Activated naive CD8-positive, alpha-beta T cell treated with anti-CD3 and anti-CD28 coated beads, Interleukin-2, amount 10 ng/mL, durations not matched to agents 7 days and 5 days (primary cell): Measurements from ENCODE around the gene ABCD1. TPM values are rescaled to one million over a fixed set of nuclear protein-coding genes. Genes with fewer than 3 reads are reported as not detected.
"Not testable (repeated sequence)": the region's sequence is repeated elsewhere in the genome, so short reads cannot be mapped to it uniquely, and the experiment has no call there.

ENCODE experiments used
- ATAC-seq: fragments of 150-1000 bp; cut with Tn5 transposase; one replicate; pipeline ENCODE4 v1.10.0; 2021; ENCODE audit warnings: low read depth, moderate library complexity
- POLR2A ChIA-PET: fragments of 350-600 bp; sonication (Branson Sonifier 250); formaldehyde crosslinking; loops from one replicate; lab custom pipeline; 2021; ENCODE audit warnings: antibody characterized with exemption; lab: Charles Lee
- DNase-seq: peaks from one replicate; pipeline ENCODE4 v3.0.0; 2021
- H3K27ac Mint-ChIP-seq: one replicate; pipeline ENCODE4 v1.8.0; 2022; ENCODE audit warnings: mild to moderate bottlenecking, mixed read lengths
- H3K27me3 Mint-ChIP-seq: one replicate; pipeline ENCODE4 v1.8.0; 2022; ENCODE audit warnings: mild to moderate bottlenecking, moderate library complexity, mixed read lengths
- H3K36me3 Mint-ChIP-seq: one replicate; pipeline ENCODE4 v1.8.0; 2021; ENCODE audit warnings: mild to moderate bottlenecking, mixed read lengths
- H3K4me1 Mint-ChIP-seq: one replicate; pipeline ENCODE4 v1.8.0; 2021; ENCODE audit warnings: mixed read lengths
- H3K4me3 Mint-ChIP-seq: one replicate; pipeline ENCODE4 v1.8.0; 2022; ENCODE audit warnings: mild to moderate bottlenecking, moderate library complexity, mixed read lengths
- H3K9me3 Mint-ChIP-seq: one replicate; pipeline ENCODE4 v1.8.0; 2021; ENCODE audit warnings: mixed read lengths
- total RNA-seq, 2 experiments: library from RNA; stranded (reverse); gene quantifications; one replicate each; pipeline ENCODE4 v1.2.3, GENCODE V29; 2021

Gene ABCD1
- total RNA-seq: 10 to 100 TPM; 15.9 to 16.4 TPM

GRCh38 chrX:153724252-153725038, at the start of gene ABCD1, which contains the start of gene BCAP31:
Gene ABCD1, plus strand, starts transcription at chrX:153724856. Its CDS starts 411 bp downstream, at chrX:153725267.
Gene BCAP31, minus strand, starts transcription at chrX:153724387. Its CDS starts 1,143 bp downstream, at chrX:153723244.
- ATAC-seq: peak; percentile 78
- Mint-ChIP-seq H3K27ac (peak within 1 kb of the TSS; percentile 85), H3K27me3 (no peaks in the 10 kb centered on the region), H3K4me1 (peaks cover 13% of the 10 kb centered on the region), H3K36me3 (peaks cover 9% of the 10 kb centered on the region), H3K9me3 (no peaks in the 10 kb centered on the region), H3K4me3 (peak within 1 kb of the TSS; percentile 88)
- POLR2A ChIA-PET: interaction anchor here (1.0 kb wide), 1 partner anchor 10 kb away, joined by 3 read pairs; no protein-coding TSS in a partner anchor
- DNase-seq: peak; percentile 94

GRCh38 chrX:153681175-153681574, 43.5 kb upstream of the ABCD1 start:
- no peak for ATAC-seq
- peak; percentile 6 for DNase-seq
- POLR2A ChIA-PET: no interaction called here
- H3K27me3 Mint-ChIP-seq: peaks cover 10% of the 10 kb centered on the region
- H3K36me3 Mint-ChIP-seq: no peaks in the 10 kb centered on the region
- H3K4me3 Mint-ChIP-seq: no peak overlapping the region
- no peaks in the 10 kb centered on the region for H3K9me3 Mint-ChIP-seq
- no peak overlapping the region for H3K27ac Mint-ChIP-seq
- no peaks in the 10 kb centered on the region for H3K4me1 Mint-ChIP-seq

DNA sequence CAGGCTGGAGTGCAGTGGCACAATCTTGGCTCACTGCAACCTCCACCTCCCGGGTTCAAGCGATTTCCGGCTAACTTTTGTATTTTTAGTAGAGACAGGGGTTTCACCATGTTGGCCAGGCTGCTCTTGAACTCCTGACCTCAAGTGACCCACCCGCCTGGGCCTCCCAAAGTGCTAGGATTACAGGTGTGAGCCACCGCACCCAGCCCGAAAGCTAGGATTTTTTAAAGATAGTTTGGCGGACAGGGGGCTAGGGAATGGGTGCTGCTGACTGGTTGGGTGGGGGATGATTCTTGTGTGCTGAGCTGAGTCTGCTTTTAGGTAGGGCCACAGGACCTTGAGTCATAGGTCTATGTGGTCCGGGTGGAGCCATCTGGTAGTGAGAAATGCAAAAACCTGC, 41.2 kb upstream of the ABCD1 start:
- H3K9me3 Mint-ChIP-seq, H3K27ac Mint-ChIP-seq, DNase-seq, POLR2A ChIA-PET, ATAC-seq, H3K36me3 Mint-ChIP-seq, H3K4me1 Mint-ChIP-seq, H3K4me3 Mint-ChIP-seq: not testable (repeated sequence)
- peaks cover 14% of the 10 kb centered on the region for H3K27me3 Mint-ChIP-seq

- H3K4me1 Mint-ChIP-seq: no peaks in the 10 kb centered on the region
- H3K27me3 Mint-ChIP-seq: peaks cover 14% of the 10 kb centered on the region
- H3K36me3 Mint-ChIP-seq: no peaks in the 10 kb centered on the region
- no peaks in the 10 kb centered on the region for H3K9me3 Mint-ChIP-seq
- POLR2A ChIA-PET: no interaction called here
- H3K4me3 Mint-ChIP-seq: no peak overlapping the region
- no peak for ATAC-seq
- H3K27ac Mint-ChIP-seq: no peak overlapping the region
- DNase-seq: peak; percentile 10
These were observed 40.0 kb upstream of the ABCD1 start for GRCh38 chrX:153684467-153685155.

DNA sequence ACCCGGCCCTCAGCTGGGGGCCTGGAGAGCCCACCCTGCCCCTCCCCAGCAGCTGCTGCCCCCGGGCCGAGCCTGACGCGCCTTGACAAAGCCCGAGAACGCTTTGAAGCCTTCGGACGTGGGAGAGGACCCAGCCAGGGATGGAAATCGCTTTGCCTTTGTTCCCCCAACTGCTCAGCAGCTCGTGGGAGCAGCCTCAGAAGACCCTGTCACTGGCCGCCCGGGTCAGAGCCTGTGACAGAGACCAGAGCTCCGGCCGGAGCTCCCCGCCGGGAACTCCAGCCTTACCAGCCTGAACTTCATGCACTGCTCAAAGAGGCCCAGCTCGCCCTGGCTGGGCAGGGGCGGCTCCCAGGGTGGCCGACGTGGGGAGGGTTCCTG, 39.5 kb upstream of the ABCD1 start:
- no peak overlapping the region for H3K27ac Mint-ChIP-seq
- ATAC-seq (no peak), DNase-seq (no peak)
- no peaks in the 10 kb centered on the region for H3K4me1 Mint-ChIP-seq
- H3K4me3 Mint-ChIP-seq: no peak overlapping the region
- H3K9me3 Mint-ChIP-seq: no peaks in the 10 kb centered on the region
- H3K27me3 Mint-ChIP-seq: peaks cover 12% of the 10 kb centered on the region
- no peaks in the 10 kb centered on the region for H3K36me3 Mint-ChIP-seq
- POLR2A ChIA-PET: no interaction called here

DNA sequence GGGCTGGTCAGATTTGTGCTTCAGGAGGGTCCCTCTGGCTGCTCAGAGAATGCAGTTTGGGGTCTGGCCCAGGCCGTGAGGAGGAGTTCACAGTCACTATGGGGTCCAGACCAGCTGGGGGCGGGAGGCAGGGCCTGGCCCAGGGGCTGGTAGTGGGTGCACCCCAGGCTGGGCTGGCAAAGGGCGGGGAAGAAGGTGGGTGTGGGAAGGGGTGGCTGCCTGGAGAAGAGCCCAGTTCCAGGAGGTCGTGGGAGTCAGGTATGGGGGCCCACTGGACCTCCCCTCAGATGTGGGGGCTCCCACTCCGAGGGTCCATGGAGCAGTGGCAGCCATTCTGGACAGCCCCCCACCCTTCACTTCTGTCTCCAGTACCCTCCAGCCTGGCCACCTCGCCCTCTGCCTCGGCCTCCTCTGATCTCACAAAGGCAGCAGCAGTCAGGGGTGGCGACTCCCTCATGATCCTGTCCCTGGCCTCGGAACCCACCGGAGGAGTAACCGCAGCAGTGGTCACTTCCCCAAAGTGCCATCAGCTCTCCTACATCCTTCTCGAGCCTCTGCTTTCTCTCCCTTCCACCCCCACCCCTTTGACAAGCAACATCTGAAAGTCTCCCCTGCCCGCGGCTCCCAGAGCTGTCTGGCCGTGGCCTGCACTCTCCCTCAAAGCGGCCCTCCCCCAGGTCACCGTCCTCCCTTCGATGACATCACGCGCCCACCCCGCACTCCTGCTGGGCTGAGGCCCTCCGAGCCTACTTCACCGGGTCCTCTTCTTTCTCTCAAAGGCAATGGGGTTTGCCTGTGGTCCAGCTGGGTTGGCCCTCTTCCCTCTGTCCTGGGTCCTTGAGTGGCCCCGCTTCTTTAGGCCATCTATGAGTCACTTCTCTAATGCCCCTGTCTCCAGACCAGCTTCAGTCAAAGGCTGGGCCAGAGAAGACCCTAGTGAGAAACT, 38.6 kb upstream of the ABCD1 start:
- DNase-seq: no peak
- H3K4me3 Mint-ChIP-seq: no peak overlapping the region

GRCh38 chrX:153686711-153687110, 37.9 kb upstream of the ABCD1 start:
- no peak for ATAC-seq
- H3K27ac Mint-ChIP-seq: no peak overlapping the region
- DNase-seq: no peak
- no peak overlapping the region for H3K4me3 Mint-ChIP-seq
- H3K9me3 Mint-ChIP-seq: no peaks in the 10 kb centered on the region
- peaks cover 10% of the 10 kb centered on the region for H3K27me3 Mint-ChIP-seq
- H3K4me1 Mint-ChIP-seq: no peaks in the 10 kb centered on the region
- POLR2A ChIA-PET: no interaction called here
- no peaks in the 10 kb centered on the region for H3K36me3 Mint-ChIP-seq

More for the DNA sequence above, 38.6 kb upstream of the ABCD1 start:
- no peaks in the 10 kb centered on the region for H3K9me3 Mint-ChIP-seq
- POLR2A ChIA-PET: no interaction called here
- ATAC-seq: no peak
- no peaks in the 10 kb centered on the region for H3K4me1 Mint-ChIP-seq
- no peaks in the 10 kb centered on the region for H3K36me3 Mint-ChIP-seq
- H3K27me3 Mint-ChIP-seq: peaks cover 10% of the 10 kb centered on the region
- no peak overlapping the region for H3K27ac Mint-ChIP-seq

DNA sequence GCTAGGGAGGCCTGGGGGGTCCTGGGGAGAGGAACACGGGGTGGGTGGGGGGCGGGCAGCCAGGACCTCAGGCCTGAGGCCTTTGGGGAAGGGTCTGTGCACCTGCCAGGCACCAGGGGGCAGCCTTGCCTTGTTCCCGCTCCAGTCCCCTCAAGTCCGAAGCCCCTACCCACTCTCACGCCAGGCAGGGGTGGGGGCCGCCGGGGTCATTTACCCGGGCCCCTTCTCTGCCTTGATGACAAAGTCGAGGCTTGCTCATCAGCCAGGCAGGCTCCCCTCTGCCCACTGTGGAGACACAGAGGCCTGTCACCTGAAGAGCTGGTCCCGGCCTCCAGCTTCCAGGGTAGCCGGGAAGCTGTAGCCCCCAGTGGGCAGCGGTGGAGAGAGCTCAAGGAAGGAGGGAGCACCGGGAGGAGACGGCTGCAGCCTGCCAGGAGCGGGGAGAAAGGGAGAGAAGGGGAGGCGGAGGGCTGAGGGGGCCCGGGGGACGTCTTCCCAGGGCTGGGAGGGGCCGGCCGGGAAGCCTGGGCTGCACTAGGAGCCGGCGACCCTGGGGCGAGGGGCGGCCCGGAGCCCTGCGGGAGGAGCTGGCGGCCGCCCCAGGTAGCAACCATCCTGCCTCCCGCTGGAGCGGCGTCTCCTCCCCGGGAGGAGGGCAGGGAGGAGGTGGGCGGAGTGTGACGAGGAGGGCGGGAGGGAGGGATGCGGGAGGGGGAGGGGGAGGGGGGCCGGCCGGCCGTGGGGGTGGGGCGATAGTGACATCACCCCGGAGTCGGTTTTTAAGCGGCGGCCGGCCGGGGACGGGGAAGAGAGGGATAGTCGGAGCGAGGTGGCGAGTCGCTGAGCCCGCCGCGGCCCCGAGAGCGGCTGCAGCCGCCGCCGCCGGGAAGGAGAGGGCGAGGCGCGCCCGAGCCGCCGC, 37.3 kb upstream of the ABCD1 start, which contains the start of gene SLC6A8:
Gene SLC6A8 (plus strand): TSS at position 806 of the 919 bp plus-strand sequence. CDS start 649 bp downstream, outside the sequence.
- DNase-seq (peak; percentile 51), ATAC-seq (peak; percentile 37)
- H3K9me3 Mint-ChIP-seq: no peaks in the 10 kb centered on the region
- H3K36me3 Mint-ChIP-seq: no peaks in the 10 kb centered on the region
- H3K4me1 Mint-ChIP-seq: no peaks in the 10 kb centered on the region
- H3K27me3 Mint-ChIP-seq: peaks cover 10% of the 10 kb centered on the region
- POLR2A ChIA-PET: no interaction called here
- no peak within 1 kb of the TSS for H3K27ac Mint-ChIP-seq
- peak within 1 kb of the TSS; percentile 82 for H3K4me3 Mint-ChIP-seq

DNA sequence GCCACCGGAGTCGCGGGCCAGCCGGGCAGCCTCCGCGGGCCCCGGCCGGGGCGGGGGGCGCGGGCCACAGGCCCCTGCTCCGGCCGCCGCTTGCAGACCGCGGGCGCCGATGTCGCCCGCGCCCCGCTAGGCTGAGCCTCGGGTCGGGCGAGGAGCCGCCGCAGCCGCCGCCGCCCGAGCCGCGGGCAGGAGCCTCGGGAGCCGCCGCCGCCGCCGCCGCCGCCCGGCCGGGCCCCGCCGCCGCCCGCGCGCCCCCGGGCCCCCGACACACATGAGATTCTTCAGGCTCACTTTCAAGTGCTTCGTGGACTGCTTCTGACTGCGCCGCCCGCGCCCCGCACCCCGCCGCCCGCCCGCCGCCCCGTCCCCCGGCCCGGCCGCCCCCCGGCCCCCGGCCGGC, 36.6 kb upstream of the ABCD1 start:
- no peaks in the 10 kb centered on the region for H3K36me3 Mint-ChIP-seq
- peaks cover 10% of the 10 kb centered on the region for H3K27me3 Mint-ChIP-seq
- POLR2A ChIA-PET: no interaction called here
- no peak overlapping the region for H3K4me3 Mint-ChIP-seq
- DNase-seq: no peak
- ATAC-seq: no peak
- no peaks in the 10 kb centered on the region for H3K9me3 Mint-ChIP-seq
- no peaks in the 10 kb centered on the region for H3K4me1 Mint-ChIP-seq
- no peak overlapping the region for H3K27ac Mint-ChIP-seq

- Mint-ChIP-seq H3K4me1 (no peaks in the 10 kb centered on the region), H3K27ac (no peak overlapping the region), H3K36me3 (no peaks in the 10 kb centered on the region), H3K9me3 (no peaks in the 10 kb centered on the region), H3K27me3 (peaks cover 9% of the 10 kb centered on the region), H3K4me3 (no peak overlapping the region)
- POLR2A ChIA-PET: no interaction called here
- ATAC-seq (no peak), DNase-seq (no peak)
These were observed 36.1 kb upstream of the ABCD1 start for GRCh38 chrX:153688506-153688905.

GRCh38 chrX:153688911-153689590, 35.6 kb upstream of the ABCD1 start:
- H3K9me3 Mint-ChIP-seq: no peaks in the 10 kb centered on the region
- no peak overlapping the region for H3K27ac Mint-ChIP-seq
- no peaks in the 10 kb centered on the region for H3K36me3 Mint-ChIP-seq
- no peak overlapping the region for H3K4me3 Mint-ChIP-seq
- POLR2A ChIA-PET: no interaction called here
- ATAC-seq: no peak
- no peaks in the 10 kb centered on the region for H3K4me1 Mint-ChIP-seq
- no peak for DNase-seq
- peaks cover 5% of the 10 kb centered on the region for H3K27me3 Mint-ChIP-seq
